HG02840 (cell line): ENCODE data around the gene DENND5B.
"Not testable (repeated sequence)": the region's sequence is repeated elsewhere in the genome, so short reads cannot be mapped to it uniquely, and the experiment has no call there.

Experiments used
- ATAC-seq: cut with Tn5 transposase; IDR thresholded peaks from one replicate; pipeline ENCODE4 v1.9.1; 2021; ENCODE audit warnings: mild to moderate bottlenecking, moderate library complexity, moderate number of reproducible peaks; ENCODE audit not compliant: unreplicated experiment, low FRiP score

Gene DENND5B

DNA sequence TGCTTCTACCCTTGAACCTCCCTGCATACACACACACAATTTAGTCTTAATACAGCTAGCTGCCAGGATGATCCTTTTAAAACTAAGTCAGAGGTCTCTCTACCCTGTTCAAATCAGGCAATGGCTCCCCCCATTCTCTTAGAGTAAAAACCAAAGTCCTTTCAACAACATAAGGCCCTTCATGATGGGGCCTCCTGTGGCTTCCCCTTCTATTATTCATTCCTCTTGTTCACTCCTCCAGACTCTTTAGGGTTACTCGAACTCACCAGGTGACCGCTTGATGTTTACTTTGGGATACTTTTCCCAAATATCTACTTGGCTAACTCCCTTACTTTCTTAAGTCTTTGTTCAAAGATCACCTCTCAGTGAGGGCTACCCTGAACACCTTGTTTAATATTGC lies 30.4 kb downstream of the DENND5B start:
- no peak for ATAC-seq

DNA sequence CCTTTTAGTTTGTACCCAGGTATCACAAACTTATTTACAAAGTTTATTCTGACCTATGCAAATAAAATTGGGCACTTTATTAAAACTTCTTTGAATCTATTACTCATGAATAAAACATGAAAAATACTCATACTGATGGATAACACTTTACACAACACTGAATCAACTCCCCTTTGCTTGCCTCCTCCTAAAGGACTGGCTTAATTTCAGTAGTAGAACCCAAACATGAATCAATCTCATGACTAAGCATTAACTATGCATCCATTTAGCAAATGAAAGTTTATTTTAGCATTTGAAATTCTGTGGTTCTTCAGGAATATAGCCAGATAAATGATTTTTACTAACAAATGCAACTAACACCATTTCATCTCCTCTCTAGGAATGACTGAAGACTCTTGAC lies 32.4 kb downstream of the DENND5B start:
- ATAC-seq: no peak

DNA sequence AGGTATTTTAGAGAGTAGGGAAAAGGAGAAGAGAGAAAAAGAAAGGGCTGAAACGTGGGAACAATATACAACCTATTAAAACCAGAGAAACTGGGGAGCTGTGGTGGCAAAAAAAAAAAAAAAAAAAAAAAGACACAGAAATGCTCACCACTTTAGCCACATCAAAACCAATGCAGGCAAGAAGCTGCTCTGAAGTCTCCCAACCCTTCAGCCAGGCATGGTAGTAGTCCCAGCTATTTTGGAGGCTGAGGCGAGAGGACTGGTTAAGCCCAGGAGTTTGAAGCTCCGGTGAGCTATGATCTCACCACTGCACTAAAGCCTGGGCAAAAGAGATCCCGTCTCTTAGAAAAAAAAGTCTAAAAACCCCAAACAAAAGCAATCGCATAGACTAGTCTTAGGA lies 33.2 kb downstream of the DENND5B start:
- ATAC-seq: no peak

DNA sequence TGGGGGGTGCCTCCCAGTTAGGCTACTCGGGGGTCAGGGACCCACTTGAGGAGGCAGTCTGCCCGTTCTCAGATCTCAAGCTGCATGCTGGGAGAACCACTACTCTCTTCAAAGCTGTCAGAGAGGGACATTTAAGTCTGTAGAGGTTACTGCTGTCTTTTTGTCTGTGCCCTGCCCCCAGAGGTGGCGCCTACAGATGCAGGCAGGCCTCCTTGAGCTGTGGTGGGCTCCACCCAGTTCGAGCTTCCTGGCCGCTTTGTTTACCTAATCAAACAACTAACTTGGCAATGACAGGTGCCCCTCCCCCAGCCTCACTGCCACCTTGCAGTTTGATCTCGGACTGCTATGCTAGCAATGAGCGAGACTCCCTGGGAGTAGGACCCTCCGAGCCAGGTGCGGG lies 35.5 kb downstream of the DENND5B start:
- ATAC-seq: not testable (repeated sequence)

DNA sequence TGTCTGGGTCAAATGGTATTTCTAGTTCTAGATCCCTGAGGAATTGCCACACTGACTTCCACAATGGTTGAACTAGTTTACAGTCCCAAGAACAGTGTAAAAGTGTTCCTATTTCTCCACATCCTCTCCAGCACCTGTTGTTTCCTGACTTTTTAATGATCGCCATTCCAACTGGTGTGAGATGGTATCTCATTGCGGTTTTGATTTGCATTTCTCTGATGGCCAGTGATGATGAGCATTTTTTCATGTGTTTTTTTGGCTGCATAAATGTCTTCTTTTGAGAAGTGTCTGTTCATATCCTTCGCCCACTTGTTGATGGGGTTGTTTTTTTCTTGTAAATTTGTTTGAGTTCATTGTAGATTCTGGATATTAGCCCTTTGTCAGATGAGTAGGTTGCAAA lies 40.3 kb downstream of the DENND5B start:
- ATAC-seq: not testable (repeated sequence)

DNA sequence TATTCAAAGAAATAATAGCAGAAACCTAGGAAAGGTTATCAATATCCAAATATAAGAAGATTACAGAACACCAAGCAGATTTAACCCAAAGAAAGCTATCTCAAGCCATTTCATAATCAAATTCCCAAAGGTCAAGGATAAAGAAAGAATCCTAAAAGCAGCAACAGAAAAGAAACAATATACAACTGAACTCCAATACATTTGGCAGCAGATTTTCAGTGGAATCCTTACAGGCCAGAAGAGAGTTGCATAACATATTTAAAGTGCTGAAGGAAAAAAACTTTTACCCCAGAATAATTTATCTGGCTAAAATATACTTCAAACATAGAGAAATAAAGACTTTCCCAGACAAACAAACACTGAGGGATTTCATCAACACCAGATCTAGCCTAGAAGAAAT lies 54.3 kb downstream of the DENND5B start:
- ATAC-seq: no peak

DNA sequence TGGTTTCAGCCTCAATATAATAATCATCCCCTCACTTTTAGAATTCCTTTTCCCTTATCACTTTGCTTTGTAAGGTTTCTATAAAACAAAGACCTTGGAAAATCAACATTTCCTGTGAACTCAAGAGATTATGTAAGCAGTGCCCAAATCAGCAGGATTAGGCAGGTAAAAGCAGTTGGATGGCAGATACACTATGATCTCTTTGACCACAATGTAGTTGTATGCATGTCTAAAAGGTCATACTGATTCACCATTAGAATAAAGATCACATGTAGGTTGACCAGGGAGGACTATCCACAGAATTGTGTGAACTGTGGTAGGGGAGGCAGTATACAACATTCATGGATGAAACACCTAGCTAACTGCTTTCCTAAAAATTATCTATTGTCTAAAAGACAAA lies 57.5 kb downstream of the DENND5B start:
- ATAC-seq: no peak

DNA sequence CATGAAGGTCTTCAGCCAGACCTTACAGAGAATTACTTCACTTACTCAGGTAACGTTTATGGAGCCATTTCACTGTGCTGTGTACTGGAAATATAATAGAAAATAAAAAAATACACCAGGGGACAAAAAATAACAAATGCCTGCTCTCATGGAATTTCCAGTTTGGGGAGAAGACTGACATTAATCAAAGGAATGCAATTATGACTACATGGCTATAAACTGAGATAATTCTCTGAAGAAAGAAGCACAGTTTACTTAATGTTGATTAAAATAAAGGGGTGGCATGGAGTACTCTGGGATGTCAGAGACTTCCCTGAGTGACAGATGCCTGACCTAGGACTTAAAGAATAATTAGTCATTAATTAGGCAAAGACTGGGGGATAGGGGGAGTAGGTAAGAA lies 59.0 kb downstream of the DENND5B start:
- no peak for ATAC-seq

DNA sequence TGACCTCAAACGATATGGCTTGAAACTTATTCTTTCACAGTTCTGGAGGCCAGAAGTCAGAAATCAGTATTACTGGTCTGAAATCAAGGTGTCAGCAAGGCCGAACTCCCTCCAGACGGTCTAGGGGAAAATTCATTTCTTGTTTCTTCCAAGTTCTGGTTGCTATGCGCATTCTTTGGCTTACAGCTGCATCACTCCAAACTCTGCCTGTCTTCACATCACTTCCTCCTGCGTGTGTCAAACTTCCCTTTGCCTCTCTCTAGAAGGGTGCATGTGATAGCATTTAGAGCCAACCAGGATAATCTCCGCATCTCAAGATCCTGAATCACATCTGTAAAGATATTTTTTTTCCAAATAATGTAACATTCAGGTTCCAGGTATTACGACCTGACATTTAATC lies 62.8 kb downstream of the DENND5B start:
- no peak for ATAC-seq

DNA sequence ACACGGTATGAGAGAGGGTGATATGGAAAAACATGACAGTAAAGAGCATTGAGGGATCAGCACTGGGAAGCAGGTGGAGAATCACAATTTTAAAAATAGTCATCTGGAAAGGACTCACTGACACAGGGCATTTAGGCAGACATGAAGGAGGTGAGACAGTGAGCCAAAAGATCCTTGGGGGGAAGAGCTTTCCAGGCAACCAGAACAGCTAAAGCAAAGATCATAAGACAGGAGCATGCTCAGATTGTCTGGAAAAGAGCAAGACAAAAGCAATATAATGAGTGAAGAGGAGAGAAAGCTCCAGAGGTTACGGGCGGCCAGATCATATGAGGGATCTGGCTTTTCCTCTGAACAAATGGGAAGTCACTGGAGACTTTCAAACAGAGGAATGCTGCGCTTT lies 63.9 kb downstream of the DENND5B start:
- no peak for ATAC-seq

DNA sequence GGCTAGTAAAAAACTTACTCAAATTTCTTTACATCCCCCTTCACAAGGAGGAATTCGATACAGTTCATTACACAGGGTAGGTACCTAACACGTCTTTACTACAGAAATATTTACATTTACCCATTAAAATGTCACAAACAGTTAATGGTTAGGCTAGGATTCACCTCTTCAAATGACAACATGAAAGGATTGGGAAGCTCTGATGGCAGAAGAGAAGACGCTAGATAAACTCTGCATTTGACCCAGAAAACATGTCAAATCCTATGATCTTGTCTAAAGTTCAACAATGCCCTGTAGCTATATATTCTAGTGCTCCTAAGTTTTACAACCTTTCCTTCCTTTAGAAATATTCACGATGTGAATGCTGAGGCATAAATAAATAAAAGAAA lies 64.8 kb downstream of the DENND5B start:
- ATAC-seq: no peak

DNA sequence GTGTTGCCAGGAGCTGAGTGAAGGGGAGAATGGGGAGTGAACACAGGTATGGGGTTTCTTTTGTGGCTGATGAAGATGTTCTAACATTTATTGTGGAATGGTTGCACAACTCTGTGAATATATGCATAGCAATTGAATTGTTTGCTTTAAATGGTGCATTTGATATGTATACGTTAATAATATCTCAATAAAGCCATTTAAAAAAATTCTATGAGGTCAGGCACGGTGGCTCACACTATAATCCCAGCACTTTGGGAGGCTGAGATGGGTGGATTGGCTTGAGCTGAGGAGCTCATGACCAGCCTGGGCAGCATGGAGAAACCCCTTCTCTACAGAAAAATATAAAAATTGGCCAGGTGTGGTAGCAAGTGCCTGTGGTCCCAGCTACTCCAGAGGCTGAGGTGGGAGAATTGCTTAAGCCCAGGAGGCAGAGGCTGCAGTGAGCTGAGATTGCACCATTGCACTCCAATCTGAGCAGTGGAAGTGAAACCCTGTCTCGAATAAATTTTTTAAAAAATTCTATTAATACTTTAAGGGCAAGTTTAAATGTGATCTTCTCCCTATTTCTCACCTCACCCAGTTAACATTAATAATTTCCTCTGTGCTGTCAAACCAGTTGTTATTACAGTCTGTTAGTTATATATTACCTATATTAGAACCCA lies 65.3 kb downstream of the DENND5B start:
- no peak for ATAC-seq

DNA sequence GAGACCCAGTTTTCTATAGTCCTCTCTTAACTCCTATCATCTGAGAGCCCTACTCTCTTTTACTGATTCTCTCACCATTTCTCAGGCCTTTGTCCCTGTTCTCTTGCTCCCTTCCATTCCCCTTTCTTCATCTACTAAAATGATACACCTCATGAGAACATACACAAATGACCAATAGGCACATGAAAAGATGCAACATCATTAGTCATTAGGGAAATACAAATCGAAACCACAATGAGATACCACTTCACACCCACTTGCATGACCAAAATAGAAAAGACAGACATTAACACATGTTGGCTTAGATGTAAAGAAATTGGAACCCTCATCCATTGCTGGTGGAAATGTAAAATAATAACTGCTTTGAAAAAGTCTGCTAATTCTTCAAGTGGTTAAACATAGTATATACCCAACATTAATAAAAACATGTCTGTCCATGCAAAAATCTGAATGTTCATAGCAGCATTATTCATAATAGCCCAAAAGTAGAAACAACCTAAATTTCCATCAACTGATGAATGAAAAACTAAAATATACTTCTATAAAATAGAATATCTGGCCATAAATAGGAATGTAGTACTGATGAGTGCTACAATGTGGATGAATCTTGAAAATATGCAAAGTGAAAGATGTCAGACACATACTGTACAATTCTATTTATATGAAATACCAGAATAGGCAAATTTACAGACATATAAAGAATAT lies 66.0 kb downstream of the DENND5B start:
- peak; percentile 82 for ATAC-seq

DNA sequence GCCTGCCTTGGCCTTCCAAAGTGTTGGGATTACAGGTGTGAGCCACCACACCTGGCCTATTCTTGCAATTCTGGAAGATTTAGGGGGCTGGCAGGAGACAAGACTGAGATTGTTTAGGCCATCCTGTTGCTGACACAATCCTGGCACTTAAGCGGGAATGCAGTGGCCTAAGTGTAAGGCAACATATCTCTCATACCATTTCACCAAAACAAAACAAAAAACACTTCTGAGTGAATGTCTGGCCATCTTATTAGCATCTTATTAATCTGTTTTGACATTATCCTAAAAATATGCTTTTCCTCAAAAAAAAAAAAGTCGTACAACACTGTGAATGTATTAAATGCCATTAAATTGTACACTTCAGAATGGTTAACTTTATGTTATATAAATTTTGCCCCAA lies 67.6 kb downstream of the DENND5B start:
- ATAC-seq: no peak

DNA sequence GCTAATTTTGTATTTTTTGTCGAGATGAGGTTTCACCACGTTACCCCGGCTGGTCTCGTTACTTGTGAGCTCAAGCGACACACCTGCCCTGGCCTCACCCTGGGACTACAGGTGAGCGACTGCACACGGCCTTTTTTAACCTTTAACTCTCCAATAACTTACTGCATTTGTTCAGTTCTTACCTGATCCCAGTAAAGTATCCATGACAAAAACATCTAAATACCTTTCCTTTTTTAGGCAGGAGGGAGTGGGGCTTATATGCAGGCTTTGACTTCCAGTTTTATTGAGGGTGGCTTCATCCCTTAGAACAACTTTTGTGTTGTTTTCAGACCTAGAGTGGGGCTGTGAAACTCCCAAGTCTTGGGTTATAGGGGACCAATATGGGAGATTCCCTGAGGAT lies 68.3 kb downstream of the DENND5B start:
- no peak for ATAC-seq

DNA sequence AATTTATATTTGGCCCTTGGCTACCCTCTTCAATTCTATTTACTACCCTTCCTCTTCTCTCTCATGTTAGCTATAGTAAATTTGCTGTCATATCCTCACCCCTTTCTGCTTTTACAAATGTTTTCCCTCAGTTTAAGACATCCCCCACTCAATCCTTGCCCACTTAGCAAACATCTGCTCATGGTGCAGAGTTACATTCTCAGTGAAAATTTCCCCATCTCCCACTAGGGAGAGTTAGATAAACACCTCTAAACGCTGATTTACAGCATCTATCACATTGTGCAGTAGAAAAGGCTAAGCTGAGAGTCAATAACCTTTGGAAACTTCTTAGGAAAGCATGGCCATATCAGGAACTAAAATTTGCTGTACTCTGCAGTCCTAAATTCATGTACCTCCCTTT lies 69.0 kb downstream of the DENND5B start:
- ATAC-seq: no peak

DNA sequence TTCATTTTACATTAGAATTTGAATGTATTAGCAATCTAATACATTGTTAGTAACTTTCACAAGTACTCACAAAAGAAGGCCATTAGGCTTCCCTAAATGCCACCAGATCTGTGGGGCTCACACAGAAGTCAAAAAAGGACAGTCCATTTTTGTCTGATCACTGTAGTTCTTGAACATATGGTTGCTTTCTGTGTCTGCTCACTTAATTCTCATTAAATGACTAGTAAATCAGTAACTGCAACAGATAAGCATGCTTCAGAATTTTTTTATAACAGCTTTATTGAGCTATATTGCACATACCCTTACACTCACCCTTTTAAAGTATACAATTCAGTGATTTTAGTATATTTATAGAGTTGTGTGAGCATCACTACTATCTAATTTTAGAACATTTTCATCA lies 71.4 kb downstream of the DENND5B start:
- ATAC-seq: no peak

DNA sequence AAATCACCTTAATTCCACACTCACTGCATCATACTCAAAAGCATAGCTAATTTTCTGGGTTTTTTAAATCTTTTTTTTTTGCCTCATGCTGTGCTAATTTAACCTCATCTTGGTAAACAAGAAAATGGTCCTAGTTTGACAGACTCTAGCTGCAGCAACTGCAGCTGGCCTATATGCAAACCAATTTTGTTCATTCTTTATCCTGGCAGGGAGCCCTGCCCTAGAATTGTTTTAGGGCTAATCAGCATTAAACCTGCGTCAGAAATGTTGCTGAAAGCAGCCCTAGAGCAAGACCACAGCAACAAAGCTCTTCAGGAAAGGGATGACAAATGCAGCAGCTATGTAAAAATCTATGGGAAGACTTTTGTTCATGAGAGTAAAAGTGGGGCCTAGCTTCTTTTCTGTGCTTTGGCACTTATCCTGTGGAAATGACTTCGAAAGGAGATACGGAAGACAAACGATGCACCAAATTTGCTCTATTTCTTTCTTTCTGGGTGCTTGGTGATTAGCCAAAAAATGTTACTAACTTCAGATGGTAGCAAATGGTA lies 72.2 kb downstream of the DENND5B start:
- no peak for ATAC-seq

DNA sequence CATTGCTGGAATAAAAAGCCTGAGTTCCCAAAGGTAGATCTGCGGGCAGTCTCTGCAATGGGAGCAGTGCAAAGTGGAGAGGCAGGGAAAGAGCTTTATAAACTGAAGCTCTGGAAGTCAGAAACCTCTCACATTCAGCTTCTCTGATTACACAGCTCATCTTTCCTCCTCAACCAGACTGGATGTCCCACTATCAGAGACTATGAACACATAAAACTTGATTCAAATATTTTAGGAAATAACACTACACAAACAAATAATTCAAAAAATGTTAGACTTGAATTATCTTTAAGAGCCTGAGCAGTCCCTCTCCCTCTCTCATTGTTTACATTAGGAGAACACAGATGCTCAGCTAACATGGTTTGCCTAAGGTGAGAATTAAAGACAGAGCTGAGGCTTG lies 72.9 kb downstream of the DENND5B start:
- ATAC-seq: no peak

DNA sequence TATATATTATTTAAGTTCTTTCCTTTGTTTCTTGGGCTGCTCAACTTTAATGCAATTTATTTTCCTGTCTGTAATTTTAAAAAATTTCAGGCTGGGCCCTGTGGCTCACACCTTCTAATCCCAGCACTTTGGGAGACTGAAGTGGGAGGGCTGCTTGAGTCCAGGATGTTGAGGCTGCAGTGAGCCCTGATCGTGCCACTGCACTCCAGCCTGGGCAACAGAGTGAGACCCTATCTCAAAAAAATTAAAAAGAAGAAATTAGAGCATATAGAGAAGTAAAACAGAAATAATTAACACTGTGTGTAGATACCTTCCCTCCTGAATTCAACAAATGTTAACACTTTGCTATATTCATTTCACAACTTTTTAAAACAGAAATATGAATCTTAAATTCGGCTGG lies 74.2 kb downstream of the DENND5B start:
- no peak for ATAC-seq

DNA sequence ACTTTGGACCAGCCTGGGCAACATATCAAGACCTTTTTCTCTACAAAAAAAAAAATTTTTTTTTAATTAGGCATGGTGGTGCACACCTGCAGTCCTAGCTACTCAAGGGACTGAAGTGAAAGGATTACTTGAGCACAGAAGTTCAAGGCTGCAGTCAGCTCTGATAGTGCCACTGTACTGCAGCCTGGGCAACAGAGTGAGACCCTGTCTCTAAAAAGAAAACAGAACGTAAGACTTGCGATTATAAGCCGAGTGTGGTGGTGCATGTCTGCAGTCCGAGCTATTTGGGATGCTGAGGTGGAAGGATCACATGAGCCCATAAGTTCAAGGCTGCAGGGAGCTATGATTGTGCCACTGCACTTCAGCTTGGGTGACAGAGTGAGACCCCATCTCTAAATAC lies 76.0 kb downstream of the DENND5B start:
- ATAC-seq: no peak

DNA sequence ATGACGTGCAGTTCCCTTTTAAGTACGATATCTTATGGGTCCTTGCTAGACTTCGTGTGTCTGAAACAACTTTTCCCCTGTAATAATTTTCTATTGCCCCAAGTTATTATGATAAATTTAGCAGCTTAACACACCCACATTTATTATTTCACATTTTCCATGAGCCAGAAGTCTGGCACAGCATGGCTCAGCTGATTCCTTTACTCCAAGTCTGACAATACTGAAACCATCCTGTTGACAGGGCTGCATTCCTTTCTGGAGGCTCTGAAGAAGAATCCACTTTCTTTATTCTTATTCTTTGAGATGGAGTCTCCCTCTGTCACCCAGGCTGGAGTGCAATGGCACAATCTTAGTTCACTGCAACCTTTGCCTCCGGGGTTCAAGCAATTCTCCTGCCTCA lies 80.9 kb downstream of the DENND5B start:
- no peak for ATAC-seq
